Endothelial cell of umbilical vein (primary cell): Measurements from ENCODE around the gene ATRNL1. TPM values are rescaled to one million over a fixed set of nuclear protein-coding genes. Genes with fewer than 3 reads are reported as not detected.

Experiments
- BruUV-seq: library from RNA; stranded (reverse); fragments of 400-500 nt; replicated peaks from 2 replicates; lab custom pipeline; 2021; lab: Mats Ljungman, UMichigan
- CTCF ChIA-PET: fragments of 300-600, 350-600 bp; sonication (Branson Sonifier 250); formaldehyde crosslinking; loops from one replicate; lab custom pipeline; 2021; ENCODE audit warnings: antibody characterized with exemption, inconsistent platforms; lab: Charles Lee
- POLR2A ChIA-PET: fragments of 300-600, 350-600 bp; sonication (Branson Sonifier 250); formaldehyde crosslinking; loops from one replicate; lab custom pipeline; 2021; ENCODE audit warnings: antibody characterized with exemption, inconsistent platforms; lab: Charles Lee
- DNase-seq: peaks from one replicate; pipeline ENCODE4 v3.0.0-alpha.2; 2011; ENCODE audit warnings: low read depth, low spot score
- FAIRE-seq: peaks from 2 replicates; lab custom pipeline; 2011; peaks lifted over from hg19 to GRCh38; lab: Jason Lieb, UNC
- H2AFZ ChIP-seq: 2 replicates; pipeline ENCODE4 v1.6.0; 2012; ENCODE audit warnings: low read depth, low read length, control low read depth, inconsistent platforms
- H3K27ac ChIP-seq: 2 replicates; pipeline ENCODE4 v1.5.1; 2011; ENCODE audit warnings: low read depth, mild to moderate bottlenecking, control low read depth, low read length, moderate library complexity; ENCODE audit not compliant: insufficient read depth
- H3K27me3 ChIP-seq, 2 experiments: 2 replicates each; pipeline versions ENCODE4 v1.6.0 to v1.6.1; 2011; ENCODE audit warnings: low read length in 2 of 2, mixed read lengths in 1 of 2; ENCODE audit not compliant: control insufficient read depth in 2 of 2, insufficient read depth in 2 of 2
- H3K36me3 ChIP-seq, 2 experiments: 2 replicates in 1 of 2; 3 replicates in 1 of 2; pipeline ENCODE4 v1.5.1; 2011; ENCODE audit warnings: low read length in 2 of 2, mild to moderate bottlenecking in 1 of 2, moderate library complexity in 1 of 2; ENCODE audit not compliant: control insufficient read depth in 2 of 2, insufficient read depth in 2 of 2; ENCODE audit errors: extremely low read depth in 1 of 2
- H3K4me1 ChIP-seq: 3 replicates; pipeline ENCODE4 v1.5.1; 2011; ENCODE audit warnings: mild to moderate bottlenecking, low read length; ENCODE audit not compliant: control insufficient read depth, insufficient read depth; ENCODE audit errors: extremely low read depth
- H3K4me2 ChIP-seq: 2 replicates; pipeline ENCODE4 v1.6.1; 2011; ENCODE audit warnings: low read length, control low read depth, mixed read lengths; ENCODE audit not compliant: insufficient read depth
- H3K4me3 ChIP-seq, 3 experiments: fragments of 200-600 bp in 1 of 3; sonication (generic), shearing (Covaris generic) in 1 of 3; replicated peaks in 1 of 3; 2 replicates each; pipeline ENCODE4 v1.5.1; 2011 to 2016; ENCODE audit warnings: control low read depth in 3 of 3, low read length in 3 of 3, mild to moderate bottlenecking in 2 of 3, inconsistent platforms in 1 of 3, low read depth in 1 of 3, moderate library complexity in 1 of 3; ENCODE audit not compliant: insufficient read depth in 1 of 3
- H3K79me2 ChIP-seq: 2 replicates; pipeline ENCODE4 v1.6.0; 2012; ENCODE audit warnings: low read length, inconsistent platforms; ENCODE audit not compliant: control insufficient read depth, insufficient read depth
- H3K9ac ChIP-seq: replicated peaks from 2 replicates; pipeline ENCODE3; 2011; ENCODE audit warnings: low read length, control low read depth; ENCODE audit not compliant: insufficient read depth; ENCODE audit errors: extremely low read depth
- H3K9me1 ChIP-seq: replicated peaks from 3 replicates; pipeline ENCODE4 v1.6.0; 2011; ENCODE audit warnings: mild to moderate bottlenecking, low read length; ENCODE audit not compliant: control insufficient read depth, insufficient read depth; ENCODE audit errors: extremely low read depth
- H3K9me3 ChIP-seq: replicated peaks from 2 replicates; pipeline ENCODE4 v1.5.1; 2012; ENCODE audit warnings: low read length, inconsistent platforms; ENCODE audit not compliant: control insufficient read depth, insufficient read depth
- H4K20me1 ChIP-seq: replicated peaks from 2 replicates; pipeline ENCODE3; 2011; ENCODE audit warnings: mild to moderate bottlenecking, low read length; ENCODE audit not compliant: control insufficient read depth, insufficient read depth; ENCODE audit errors: extremely low read depth
- CTCF ChIP-seq, 2 donors: IDR thresholded peaks; 1 replicate in 1 of 2; 2 replicates in 1 of 2; pipeline ENCODE4 v1.5.1; 2011; ENCODE audit warnings: low read length in 2 of 2, mild to moderate bottlenecking in 2 of 2, moderate library complexity in 2 of 2, control low read depth in 1 of 2, inconsistent platforms in 1 of 2, low read depth in 1 of 2; ENCODE audit not compliant: insufficient read depth in 1 of 2; ENCODE audit errors: extremely low read depth in 1 of 2
- EZH2 ChIP-seq: IDR thresholded peaks from 2 replicates; pipeline ENCODE4 v1.6.1; 2012; ENCODE audit warnings: borderline replicate concordance, low read depth, mild to moderate bottlenecking, moderate library complexity, low read length, inconsistent platforms; ENCODE audit not compliant: severe bottlenecking
- FOS ChIP-seq: IDR thresholded peaks from 2 replicates; pipeline ENCODE4 v1.6.1; 2011; ENCODE audit warnings: mild to moderate bottlenecking, low read length, moderate library complexity, borderline replicate concordance; ENCODE audit not compliant: insufficient read depth
- GATA2 ChIP-seq: IDR thresholded peaks from 2 replicates; pipeline ENCODE4 v1.7.0; 2011; ENCODE audit warnings: low read depth, mild to moderate bottlenecking, moderate library complexity, mixed read lengths, low read length; ENCODE audit not compliant: insufficient read length, insufficient read depth
- JUN ChIP-seq: IDR thresholded peaks from 2 replicates; pipeline ENCODE4 v1.6.1; 2011; ENCODE audit warnings: borderline replicate concordance, low read depth; ENCODE audit not compliant: insufficient read length, insufficient read depth
- MAX ChIP-seq: IDR thresholded peaks from 2 replicates; pipeline ENCODE4 v1.6.1; 2011; ENCODE audit not compliant: insufficient read depth, insufficient read length
- MYC ChIP-seq: IDR thresholded peaks from one replicate; pipeline ENCODE4 v1.6.1; 2011; ENCODE audit warnings: mild to moderate bottlenecking, low read depth, low read length
- POLR2A ChIP-seq: IDR thresholded peaks from 2 replicates; pipeline ENCODE4 v1.6.1; 2012; ENCODE audit warnings: low read depth, mild to moderate bottlenecking, control low read depth, low read length
- POLR2AphosphoS5 ChIP-seq: IDR thresholded peaks from 2 replicates; pipeline ENCODE4 v1.6.1; 2012; ENCODE audit warnings: low read depth, mild to moderate bottlenecking, control low read depth, low read length, moderate library complexity; ENCODE audit not compliant: insufficient read depth
- dilution Hi-C: fragments of 300-500 bp; cut with MboI; formaldehyde crosslinking; loops from one replicate; pipeline ENCODE4 v1.15.0; 2019; ENCODE audit warnings: low sequenced_read_pairs; ENCODE audit not compliant: extremely low pct_ligation_motif_present
- intact Hi-C: fragments of 100-400 bp; cut with micrococcal nuclease; formaldehyde crosslinking; loops from one replicate; pipeline ENCODE4 v1.10.0; 2022
- polyA plus RNA-seq, 4 experiments: library from polyadenylated mRNA; depleted of rRNA in 3 of 4; stranded (reverse) in 3 of 4; unstranded in 1 of 4; fragments of >200 nt; gene quantifications; 2 replicates each; pipeline versions ENCODE4 v1.2.1 to v1.2.3, GENCODE V29; 2011 to 2012; ENCODE audit warnings: missing spikeins in 1 of 4
- total RNA-seq: library from RNA; stranded (reverse); gene quantifications from 2 replicates; pipeline ENCODE4 v1.2.3, GENCODE V29; 2021

Gene ATRNL1
- total and polyA plus RNA-seq, 2 donors (not counting 3 experiments of a cell fraction or from before 2014, with no cell fraction given) = not detected

GRCh38 chr10:115456812-115457211 lies 363.6 kb downstream of the ATRNL1 start:
- ChIA-PET POLR2A (no interaction called here), CTCF (no interaction called here)
- no peak overlapping the region for H3K9ac ChIP-seq
- no peaks in the 10 kb centered on the region for H3K27me3 ChIP-seq
- no peak overlapping the region for H3K4me3 ChIP-seq
- intact Hi-C loops = no loop called here
- no TSS peak for BruUV-seq
- DNase-seq = no peak
- no peak for TF ChIP-seq MAX
- TF ChIP-seq MYC = no peak
- no peaks in the 10 kb centered on the region for H3K9me1 ChIP-seq
- no peaks in the 10 kb centered on the region for H3K36me3 ChIP-seq
- no peaks in the 10 kb centered on the region for H3K9me3 ChIP-seq
- dilution Hi-C loops = no loop called here
- no peak overlapping the region for H2AFZ ChIP-seq
- H3K4me1 ChIP-seq = no peaks in the 10 kb centered on the region
- no peaks in the 10 kb centered on the region for H3K79me2 ChIP-seq
- H4K20me1 ChIP-seq = no peaks in the 10 kb centered on the region
- no peak for FAIRE-seq
- no peak overlapping the region for H3K27ac ChIP-seq
- no peak overlapping the region for H3K4me2 ChIP-seq

- CTCF ChIA-PET = no interaction called here
- POLR2A ChIA-PET = no interaction called here
- Histone ChIP-seq H3K4me1 (no peaks in the 10 kb centered on the region), H3K9me3 (no peaks in the 10 kb centered on the region), H4K20me1 (no peaks in the 10 kb centered on the region), H3K4me3 (no peak overlapping the region), H3K27me3 (no peaks in the 10 kb centered on the region), H3K4me2 (no peak overlapping the region), H3K9ac (no peak overlapping the region), H3K27ac (no peak overlapping the region), H3K9me1 (no peaks in the 10 kb centered on the region), H3K36me3 (no peaks in the 10 kb centered on the region), H2AFZ (no peak overlapping the region), H3K79me2 (no peaks in the 10 kb centered on the region)
- FAIRE-seq = no peak
- TF ChIP-seq MAX = no peak
- no peak for TF ChIP-seq POLR2AphosphoS5
- no peak for TF ChIP-seq EZH2
- TF ChIP-seq JUN = no peak
- no peak for TF ChIP-seq CTCF (IDR thresholded peaks at IDR 0.05; ENCODE audit: extremely low read depth in 1 of 2, insufficient read depth in 1 of 2, low read depth in 1 of 2, low read length in 2 of 2)
- no peak for TF ChIP-seq POLR2A
- no peak for TF ChIP-seq GATA2
- no peak for TF ChIP-seq FOS
- dilution Hi-C loops (no loop called here), intact Hi-C loops (no loop called here)
- no TSS peak for BruUV-seq
- no peak for DNase-seq
These were observed 390.1 kb downstream of the ATRNL1 start for GRCh38 chr10:115483294-115483693.
